Prostate gland (tissue), 2 donors: ENCODE results near the gene CIRBP.

Source experiments
- POLR2AphosphoS5 ChIP-seq: sonication (generic); formaldehyde crosslinking; IDR thresholded peaks from one replicate; pipeline ENCODE4 v1.6.1; 2017; ENCODE audit warnings: antibody characterized with exemption
- TF ChIP-seq, protein P1 (sequence below), 4 experiments: fragments of 200-600 bp in 2 of 4; fragments of 450-650 bp in 2 of 4; sonication (generic) in 2 of 4; IDR thresholded peaks; 1 replicate in 3 of 4; 2 replicates in 1 of 4; pipeline ENCODE4 v1.5.1; 2016 to 2019; ENCODE audit warnings: antibody characterized with exemption in 4 of 4, mild to moderate bottlenecking in 2 of 4, moderate library complexity in 2 of 4

- TF ChIP-seq, protein P1, sequence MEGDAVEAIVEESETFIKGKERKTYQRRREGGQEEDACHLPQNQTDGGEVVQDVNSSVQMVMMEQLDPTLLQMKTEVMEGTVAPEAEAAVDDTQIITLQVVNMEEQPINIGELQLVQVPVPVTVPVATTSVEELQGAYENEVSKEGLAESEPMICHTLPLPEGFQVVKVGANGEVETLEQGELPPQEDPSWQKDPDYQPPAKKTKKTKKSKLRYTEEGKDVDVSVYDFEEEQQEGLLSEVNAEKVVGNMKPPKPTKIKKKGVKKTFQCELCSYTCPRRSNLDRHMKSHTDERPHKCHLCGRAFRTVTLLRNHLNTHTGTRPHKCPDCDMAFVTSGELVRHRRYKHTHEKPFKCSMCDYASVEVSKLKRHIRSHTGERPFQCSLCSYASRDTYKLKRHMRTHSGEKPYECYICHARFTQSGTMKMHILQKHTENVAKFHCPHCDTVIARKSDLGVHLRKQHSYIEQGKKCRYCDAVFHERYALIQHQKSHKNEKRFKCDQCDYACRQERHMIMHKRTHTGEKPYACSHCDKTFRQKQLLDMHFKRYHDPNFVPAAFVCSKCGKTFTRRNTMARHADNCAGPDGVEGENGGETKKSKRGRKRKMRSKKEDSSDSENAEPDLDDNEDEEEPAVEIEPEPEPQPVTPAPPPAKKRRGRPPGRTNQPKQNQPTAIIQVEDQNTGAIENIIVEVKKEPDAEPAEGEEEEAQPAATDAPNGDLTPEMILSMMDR (IDR thresholded peaks at IDR 0.05), result no peak
- TF ChIP-seq POLR2AphosphoS5, result no peak
Observed at GRCh38 chr19:1290196-1290702, 21.1 kb downstream of the CIRBP start.
